ENCODE data around the gene STK32B.

GRCh38 chr4:5412296-5412695, 361.0 kb downstream of the STK32B start:
- TF ChIP-seq, protein P1, sequence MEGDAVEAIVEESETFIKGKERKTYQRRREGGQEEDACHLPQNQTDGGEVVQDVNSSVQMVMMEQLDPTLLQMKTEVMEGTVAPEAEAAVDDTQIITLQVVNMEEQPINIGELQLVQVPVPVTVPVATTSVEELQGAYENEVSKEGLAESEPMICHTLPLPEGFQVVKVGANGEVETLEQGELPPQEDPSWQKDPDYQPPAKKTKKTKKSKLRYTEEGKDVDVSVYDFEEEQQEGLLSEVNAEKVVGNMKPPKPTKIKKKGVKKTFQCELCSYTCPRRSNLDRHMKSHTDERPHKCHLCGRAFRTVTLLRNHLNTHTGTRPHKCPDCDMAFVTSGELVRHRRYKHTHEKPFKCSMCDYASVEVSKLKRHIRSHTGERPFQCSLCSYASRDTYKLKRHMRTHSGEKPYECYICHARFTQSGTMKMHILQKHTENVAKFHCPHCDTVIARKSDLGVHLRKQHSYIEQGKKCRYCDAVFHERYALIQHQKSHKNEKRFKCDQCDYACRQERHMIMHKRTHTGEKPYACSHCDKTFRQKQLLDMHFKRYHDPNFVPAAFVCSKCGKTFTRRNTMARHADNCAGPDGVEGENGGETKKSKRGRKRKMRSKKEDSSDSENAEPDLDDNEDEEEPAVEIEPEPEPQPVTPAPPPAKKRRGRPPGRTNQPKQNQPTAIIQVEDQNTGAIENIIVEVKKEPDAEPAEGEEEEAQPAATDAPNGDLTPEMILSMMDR (conservative IDR thresholded peaks at IDR 0.05; ENCODE audit: low read depth, low read length), result no peak
- TF ChIP-seq EZH2 (IDR thresholded peaks at IDR 0.05; ENCODE audit: borderline replicate concordance, low read depth, low read length, poor library complexity, severe bottlenecking), result no peak

Measured in A673 (cell line).